ENCODE data around the gene MAPK11.

MAPK11 gene

GRCh38 chr22:50260801-50261614 is 9.2 kb downstream of the MAPK11 start:
- no peak for DNase-seq (ENCODE audit: low read depth, low spot score)

GRCh38 chr22:50260434-50260800 is 9.8 kb downstream of the MAPK11 start:
- no peak for DNase-seq (ENCODE audit: low read depth, low spot score)

GRCh38 chr22:50259302-50259701 is 10.9 kb downstream of the MAPK11 start:
- no peak for DNase-seq (ENCODE audit: low read depth, low spot score)

DNA sequence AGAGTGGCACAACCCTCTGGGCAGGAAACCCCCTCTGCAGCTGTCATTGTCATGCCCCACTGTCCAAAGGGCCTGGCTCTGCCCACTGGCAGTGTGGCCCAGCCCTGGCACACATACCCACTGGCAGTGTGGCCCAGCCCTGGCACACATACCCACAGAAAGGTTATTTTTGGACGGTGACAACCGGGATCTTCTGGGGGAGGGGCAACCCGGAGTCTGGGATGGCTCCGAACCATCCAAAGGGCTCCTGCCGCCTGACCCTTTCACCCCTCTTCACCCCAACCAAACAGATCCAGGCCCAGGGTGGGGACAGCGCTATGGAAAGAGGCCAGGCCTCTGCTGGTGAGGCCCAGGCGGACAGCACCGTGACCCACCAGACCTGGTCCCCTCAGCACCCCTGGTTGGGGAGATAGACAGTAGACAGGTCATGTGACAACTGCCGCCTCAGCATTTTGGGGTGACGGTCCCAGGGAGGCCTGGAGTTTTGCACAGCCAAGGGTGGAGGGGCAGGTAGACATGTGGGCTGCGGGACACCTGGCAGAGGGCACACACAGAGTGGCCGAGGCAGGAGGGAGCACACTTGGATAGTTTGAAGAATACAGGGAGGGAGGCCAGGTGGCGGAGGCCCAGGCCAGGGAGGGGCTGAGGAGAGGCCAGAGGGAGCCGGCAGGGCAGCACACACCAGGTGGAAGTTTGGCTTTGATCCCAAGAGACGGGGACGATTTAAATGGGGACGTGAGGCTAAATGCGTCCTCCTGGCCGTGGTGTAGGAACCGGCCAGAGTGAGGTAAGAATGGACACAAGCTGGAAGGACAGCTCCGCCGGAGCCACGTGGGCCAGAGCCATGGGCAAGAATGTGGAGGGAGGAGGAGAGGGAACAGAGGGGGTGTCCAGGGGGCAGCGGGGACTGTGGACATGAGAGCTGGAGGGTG is 11.6 kb downstream of the MAPK11 start:
- DNase-seq (ENCODE audit: low read depth, low spot score): no peak

- DNase-seq (ENCODE audit: low read depth, low spot score): no peak
Measured at GRCh38 chr22:50257451-50258360, 12.5 kb downstream of the MAPK11 start.

DNA sequence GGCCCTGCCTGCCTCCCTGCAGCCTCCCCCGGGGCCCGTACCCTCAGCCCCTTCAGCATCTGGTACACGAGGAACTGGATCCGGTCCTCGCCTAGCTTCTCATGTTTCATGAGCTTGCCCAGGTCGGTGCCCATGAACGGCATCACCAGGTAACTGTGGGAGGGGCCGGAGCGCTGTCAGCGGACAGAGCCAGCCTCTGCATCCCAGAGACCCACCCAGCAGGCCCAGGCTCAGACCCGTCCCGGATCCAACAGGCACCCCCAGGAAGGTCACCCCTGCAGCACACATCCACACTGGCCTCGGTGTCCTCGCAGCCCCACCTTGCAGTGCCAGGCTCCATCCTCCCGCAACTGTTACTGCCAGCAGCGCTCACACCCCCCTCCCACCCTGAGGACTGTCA is 13.1 kb downstream of the MAPK11 start:
- no peak for DNase-seq (ENCODE audit: low read depth, low spot score)

DNA sequence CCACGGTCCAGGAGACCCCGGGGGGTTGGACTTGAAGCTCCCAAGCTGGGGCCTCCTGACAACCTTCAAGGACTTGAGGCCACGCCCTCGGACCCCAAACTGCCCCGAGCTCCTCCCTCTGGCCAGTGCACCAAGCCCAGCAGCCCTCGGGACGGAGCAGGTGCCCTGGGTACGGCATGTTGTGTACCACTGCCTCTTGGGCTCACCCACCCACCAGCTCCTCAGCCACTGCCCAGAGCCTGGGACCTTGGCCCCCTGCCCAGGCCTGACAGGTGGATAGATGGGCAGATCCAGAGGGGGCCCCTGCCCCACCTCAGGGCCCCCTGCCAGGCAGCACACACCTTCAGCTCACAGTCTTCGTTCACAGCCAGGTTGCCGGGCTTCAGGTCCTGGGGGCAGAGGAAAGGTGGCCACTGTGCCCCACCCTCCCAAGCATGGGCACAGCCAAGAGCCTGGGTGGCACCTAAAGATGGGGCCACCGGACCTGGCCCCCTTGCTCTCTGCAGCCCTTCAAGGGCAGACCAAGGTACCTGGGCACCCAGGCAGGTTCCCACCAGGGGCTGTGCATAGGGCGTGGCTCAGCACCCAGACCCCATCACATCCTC is 13.8 kb downstream of the MAPK11 start:
- DNase-seq (ENCODE audit: low read depth, low spot score): no peak

GRCh38 chr22:50255607-50256006 is 14.6 kb downstream of the MAPK11 start:
- DNase-seq (ENCODE audit: low read depth, low spot score): no peak

DNA sequence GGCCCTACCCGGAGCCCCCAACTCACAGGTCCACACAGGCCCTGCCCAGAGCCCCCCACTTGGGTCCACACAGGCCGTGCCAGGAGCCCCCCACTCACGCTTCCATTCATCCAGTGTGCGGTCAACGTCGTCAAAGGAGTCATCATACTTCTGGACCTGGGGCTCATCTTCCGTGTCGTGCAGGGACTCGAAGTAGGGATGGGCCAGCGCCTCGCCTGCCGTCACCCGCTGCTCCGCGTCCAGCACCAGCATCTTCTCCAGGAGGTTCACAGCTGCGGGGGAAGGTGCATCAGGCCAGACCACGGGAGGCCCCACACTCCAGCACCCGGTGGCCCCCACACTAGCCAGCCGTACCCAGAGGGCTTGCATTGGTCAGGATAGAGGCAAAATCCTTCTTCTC is 15.1 kb downstream of the MAPK11 start:
- no peak for DNase-seq (ENCODE audit: low read depth, low spot score)

DNA sequence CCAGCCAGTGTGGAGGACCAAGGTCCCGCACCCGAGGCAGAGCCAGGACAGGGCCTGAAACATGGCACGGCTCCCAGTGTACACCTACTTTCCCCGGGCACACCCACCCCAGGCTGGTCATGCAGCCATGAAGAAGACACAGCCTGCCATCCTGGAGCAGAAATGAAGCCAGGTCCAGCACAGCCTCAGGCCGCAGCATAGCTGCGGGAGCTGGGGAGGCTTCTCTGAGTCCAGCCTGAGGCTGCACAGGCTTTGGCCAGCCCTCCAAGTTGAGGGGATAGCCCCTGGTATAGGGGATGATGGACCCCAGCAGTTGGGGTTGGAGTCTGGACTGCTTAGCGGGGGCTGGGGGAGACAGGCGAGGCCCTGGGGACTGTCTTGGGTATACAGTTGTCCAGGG is 16.2 kb downstream of the MAPK11 start:
- no peak for DNase-seq (ENCODE audit: low read depth, low spot score)

DNA sequence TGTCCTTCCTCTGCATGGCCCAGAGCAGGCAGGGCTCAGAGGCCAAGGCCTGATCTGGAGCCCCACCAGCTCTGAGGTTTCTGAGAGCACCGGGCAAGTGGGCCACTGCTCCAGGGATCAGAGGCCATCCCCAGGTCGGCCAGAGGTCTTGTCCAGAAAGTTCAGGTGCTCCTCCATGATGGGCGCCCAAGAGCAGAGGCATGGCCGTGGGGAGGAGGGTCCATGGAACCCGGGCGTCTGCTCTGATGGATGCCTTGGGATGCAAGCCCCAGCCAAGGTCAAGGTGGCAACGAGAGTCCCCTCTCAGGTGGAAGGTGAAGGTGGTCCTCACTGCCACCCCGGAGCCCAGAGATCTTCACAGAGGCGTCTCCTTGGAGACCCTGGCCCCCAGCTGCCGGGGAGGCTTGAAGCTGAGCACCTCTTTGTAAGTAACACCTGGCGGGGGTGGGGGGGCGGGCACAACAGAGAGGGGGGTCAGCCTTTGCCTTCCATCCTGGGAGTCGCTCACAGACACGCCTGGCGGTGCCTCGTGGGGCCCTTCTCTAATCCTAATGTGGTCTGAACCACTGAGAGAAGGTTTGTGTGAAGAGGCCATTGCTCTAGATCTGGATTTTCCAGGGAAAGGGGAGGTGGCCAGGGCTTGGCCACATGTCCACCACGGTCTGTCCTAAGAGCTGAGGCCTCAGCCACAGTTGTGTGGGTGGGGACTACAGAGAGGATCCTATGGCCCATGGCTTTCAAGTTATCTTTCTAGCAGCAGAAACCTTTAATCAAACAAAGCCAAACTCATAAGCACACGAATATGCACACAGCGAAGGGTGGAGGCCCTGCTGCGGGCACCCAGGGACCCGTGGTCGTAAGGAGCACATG is 16.9 kb downstream of the MAPK11 start:
- no peak for DNase-seq (ENCODE audit: low read depth, low spot score)

GRCh38 chr22:50252082-50253045 is 17.8 kb downstream of the MAPK11 start:
- DNase-seq (ENCODE audit: low read depth, low spot score): no peak

- no peak for DNase-seq (ENCODE audit: low read depth, low spot score)
Measured at GRCh38 chr22:50251477-50252081, 18.6 kb downstream of the MAPK11 start.

DNA sequence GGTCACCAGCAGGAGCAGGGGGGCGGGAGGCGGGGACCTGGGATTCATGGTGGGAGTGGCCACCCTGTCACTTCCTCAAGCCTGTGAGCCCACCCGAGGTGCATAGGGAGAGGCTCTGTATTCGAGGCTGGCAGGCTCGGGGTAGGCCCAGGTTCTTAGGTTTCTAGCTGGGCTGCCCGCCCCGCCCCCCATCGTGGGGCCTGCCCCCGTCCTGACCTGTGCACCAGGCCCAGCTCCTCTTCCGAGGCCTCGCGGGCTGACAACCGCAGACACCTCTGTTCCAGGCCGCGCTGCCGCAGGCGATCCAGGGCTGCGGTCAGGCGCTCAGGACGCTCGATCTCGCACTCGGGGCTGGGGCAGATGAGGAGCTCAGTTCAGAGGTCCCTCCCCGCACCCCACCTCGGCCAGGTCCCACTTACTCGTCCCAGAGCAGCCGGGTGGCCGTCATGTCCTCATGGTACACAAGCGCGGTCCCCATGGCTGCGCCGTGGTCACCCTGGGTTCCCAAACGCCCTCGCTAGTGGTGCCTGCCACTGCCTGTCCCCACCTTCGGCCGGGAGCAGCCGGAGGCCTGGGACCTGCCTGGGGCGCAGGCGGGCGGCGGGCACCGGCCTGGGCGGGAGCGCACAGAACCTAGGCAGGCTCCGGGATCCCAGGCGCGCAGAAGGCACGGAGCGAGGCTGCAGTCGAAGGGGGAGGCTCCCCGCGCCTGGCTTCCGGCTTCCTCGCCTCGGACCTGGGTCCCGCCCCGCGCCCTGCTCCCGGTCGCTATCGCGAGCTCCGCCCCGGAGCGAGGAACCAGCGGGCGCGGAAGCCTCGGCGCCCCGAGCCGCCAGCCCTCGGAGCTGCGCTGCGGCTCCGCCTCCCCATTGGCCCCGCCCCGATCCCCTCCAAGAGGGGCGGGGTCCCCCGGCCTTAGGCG is 19.4 kb downstream of the MAPK11 start, which contains the start of gene HDAC10:
HDAC10 (minus strand) TSS at position 711 of the 922 bp plus-strand sequence; CDS start at position 478, 233 bp downstream.
- DNase-seq (ENCODE audit: low read depth, low spot score): no peak

- no peak for DNase-seq (ENCODE audit: low read depth, low spot score)
Measured at GRCh38 chr22:50250249-50250554, 20.0 kb downstream of the MAPK11 start.

DNA sequence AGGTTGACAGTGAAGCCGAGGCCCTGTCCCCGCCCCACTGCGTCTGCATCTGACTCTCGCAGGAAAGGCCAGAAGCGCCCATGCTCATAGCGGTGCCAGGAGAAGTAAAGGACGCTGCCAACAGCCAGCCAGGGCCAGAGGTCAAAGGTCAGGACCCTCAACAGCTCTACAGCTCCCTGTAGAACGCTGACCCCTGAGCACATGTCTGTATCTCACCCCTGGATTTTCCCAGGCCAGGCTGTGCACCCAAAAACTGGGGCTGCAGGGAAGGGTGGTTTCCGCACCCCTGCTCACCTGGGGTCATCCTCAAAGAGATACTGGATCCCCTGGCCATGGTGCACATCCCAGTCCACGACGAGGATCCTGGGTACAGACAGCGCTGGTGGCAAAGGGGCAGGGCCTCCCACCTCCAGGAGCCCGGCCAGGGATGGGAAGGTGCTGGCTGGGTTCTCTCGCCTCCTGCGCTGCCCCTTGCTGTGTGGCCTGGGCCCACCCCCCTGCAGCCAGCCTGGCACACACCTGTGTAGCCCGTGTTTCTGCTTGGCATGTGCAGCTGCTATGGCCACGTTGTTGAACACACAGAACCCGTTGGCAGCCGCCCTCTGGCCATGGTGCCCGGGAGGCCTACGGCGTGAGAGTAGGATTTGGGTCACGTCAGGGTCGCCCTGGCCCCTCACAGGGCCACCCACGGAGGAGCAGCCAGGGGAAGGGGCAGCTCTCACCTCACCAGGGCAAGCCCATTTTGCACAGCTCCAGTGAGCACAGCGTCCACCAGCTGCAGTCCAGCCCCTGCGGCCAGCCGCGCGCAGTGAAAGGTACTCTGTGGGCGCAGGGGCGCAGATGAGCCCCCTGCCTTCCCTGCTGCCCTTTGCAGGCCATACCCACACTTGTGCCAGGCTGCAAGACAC is 20.6 kb downstream of the MAPK11 start:
- no peak for DNase-seq (ENCODE audit: low read depth, low spot score)

Measured in iPS DF 19.7 (cell line).